Breast epithelium (tissue), 3 donors: ENCODE results near the gene CACNA2D3.

ENCODE experiments used
- POLR2A ChIP-seq: fragments of 450-650 bp; IDR thresholded peaks from one replicate; pipeline ENCODE4 v1.6.1; 2016; ENCODE audit warnings: antibody characterized with exemption, mild to moderate bottlenecking, moderate library complexity
- POLR2AphosphoS5 ChIP-seq, 3 donors: sonication (generic); formaldehyde crosslinking; IDR thresholded peaks; one replicate each; pipeline ENCODE4 v1.6.1; 2017; ENCODE audit warnings: antibody characterized with exemption in 3 of 3
- TF ChIP-seq, protein P1 (sequence below), 3 donors: fragments of 450-650 bp; IDR thresholded peaks; one replicate each; pipeline ENCODE4 v1.5.1; 2016 to 2017; ENCODE audit warnings: antibody characterized with exemption in 3 of 3, mild to moderate bottlenecking in 3 of 3, moderate library complexity in 3 of 3

DNA sequence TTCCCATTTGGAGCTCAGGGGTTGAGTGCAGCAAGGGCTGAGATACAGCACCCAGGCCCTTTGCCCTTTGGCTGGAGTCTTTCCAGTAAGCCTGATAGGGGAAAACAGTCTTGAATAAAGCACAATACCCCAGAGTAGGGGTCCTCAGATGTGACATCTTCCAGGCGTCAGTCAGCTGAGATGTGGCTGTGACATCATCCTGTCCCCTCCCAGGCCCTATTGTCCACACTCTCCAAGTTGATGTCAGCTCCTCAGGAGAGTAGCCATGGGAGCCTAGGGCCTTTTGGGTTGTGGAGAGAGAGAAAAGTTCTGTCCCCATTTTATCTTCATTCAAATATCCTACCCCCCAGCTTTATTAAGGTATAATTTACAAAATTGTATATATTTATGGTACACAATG lies 92.5 kb downstream of the CACNA2D3 start:
- TF ChIP-seq, protein P1, sequence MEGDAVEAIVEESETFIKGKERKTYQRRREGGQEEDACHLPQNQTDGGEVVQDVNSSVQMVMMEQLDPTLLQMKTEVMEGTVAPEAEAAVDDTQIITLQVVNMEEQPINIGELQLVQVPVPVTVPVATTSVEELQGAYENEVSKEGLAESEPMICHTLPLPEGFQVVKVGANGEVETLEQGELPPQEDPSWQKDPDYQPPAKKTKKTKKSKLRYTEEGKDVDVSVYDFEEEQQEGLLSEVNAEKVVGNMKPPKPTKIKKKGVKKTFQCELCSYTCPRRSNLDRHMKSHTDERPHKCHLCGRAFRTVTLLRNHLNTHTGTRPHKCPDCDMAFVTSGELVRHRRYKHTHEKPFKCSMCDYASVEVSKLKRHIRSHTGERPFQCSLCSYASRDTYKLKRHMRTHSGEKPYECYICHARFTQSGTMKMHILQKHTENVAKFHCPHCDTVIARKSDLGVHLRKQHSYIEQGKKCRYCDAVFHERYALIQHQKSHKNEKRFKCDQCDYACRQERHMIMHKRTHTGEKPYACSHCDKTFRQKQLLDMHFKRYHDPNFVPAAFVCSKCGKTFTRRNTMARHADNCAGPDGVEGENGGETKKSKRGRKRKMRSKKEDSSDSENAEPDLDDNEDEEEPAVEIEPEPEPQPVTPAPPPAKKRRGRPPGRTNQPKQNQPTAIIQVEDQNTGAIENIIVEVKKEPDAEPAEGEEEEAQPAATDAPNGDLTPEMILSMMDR (IDR thresholded peaks at IDR 0.05) = no peak
- TF ChIP-seq POLR2A = no peak
- TF ChIP-seq POLR2AphosphoS5 (IDR thresholded peaks at IDR 0.05) = no peak
